Choroid plexus epithelial cell (primary cell): ENCODE data around the gene HLA-DRA.

Source experiments
- DNase-seq: peaks from one replicate; pipeline ENCODE4 v3.0.0-alpha.2; 2010; ENCODE audit warnings: low read depth
- H3K4me3 ChIP-seq: 2 replicates; pipeline ENCODE4 v1.5.1; 2011; ENCODE audit warnings: low read depth, mild to moderate bottlenecking, control low read depth, low read length, moderate library complexity
- CTCF ChIP-seq: conservative IDR thresholded peaks from 2 replicates; pipeline ENCODE4 v1.5.1; 2011; ENCODE audit warnings: low read depth, mild to moderate bottlenecking, control low read depth, inconsistent platforms, low read length, moderate library complexity

Gene HLA-DRA

GRCh38 chr6:32402812-32403211 is 36.9 kb upstream of the HLA-DRA start:
- no peak for DNase-seq
- no peak for TF ChIP-seq CTCF
- no peak overlapping the region for H3K4me3 ChIP-seq

- DNase-seq: no peak
- TF ChIP-seq CTCF: no peak
These were observed 34.0 kb upstream of the HLA-DRA start for GRCh38 chr6:32405656-32406055.

GRCh38 chr6:32406197-32406596 is 33.5 kb upstream of the HLA-DRA start:
- TF ChIP-seq CTCF: no peak
- H3K4me3 ChIP-seq: no peak overlapping the region
- no peak for DNase-seq

More at GRCh38 chr6:32405656-32406055, 34.0 kb upstream of the HLA-DRA start:
- no peak overlapping the region for H3K4me3 ChIP-seq

GRCh38 chr6:32406857-32407256 is 32.8 kb upstream of the HLA-DRA start, which contains the start of gene BTNL2:
Gene BTNL2 (minus strand): TSS chr6:32407181. CDS start chr6:32407123, 58 bp downstream.
- no peak within 1 kb of the TSS for H3K4me3 ChIP-seq
- no peak for DNase-seq
- TF ChIP-seq CTCF: no peak

- DNase-seq: no peak
- TF ChIP-seq CTCF: no peak
- H3K4me3 ChIP-seq: no peak overlapping the region
These were observed 28.8 kb upstream of the HLA-DRA start for GRCh38 chr6:32410906-32411305.

- no peak for TF ChIP-seq CTCF
- DNase-seq: no peak
These were observed 27.9 kb upstream of the HLA-DRA start for GRCh38 chr6:32411566-32412327.

GRCh38 chr6:32413427-32414047 is 26.1 kb upstream of the HLA-DRA start:
- no peak overlapping the region for H3K4me3 ChIP-seq
- peak; percentile 86 for DNase-seq
- peak; percentile 97 for TF ChIP-seq CTCF

More at GRCh38 chr6:32411566-32412327, 27.9 kb upstream of the HLA-DRA start:
- no peak overlapping the region for H3K4me3 ChIP-seq
